IMR-90 (cell line): ENCODE measurements around the gene CHPF2. TPM values are rescaled to one million over a fixed set of nuclear protein-coding genes. Genes with fewer than 3 reads are reported as not detected.

Source experiments
- ATAC-seq: fragments of 200-7000 bp; cut with Tn5 transposase; 2 replicates; pipeline ENCODE4 v1.9.1; 2020; ENCODE audit warnings: low read depth, mild to moderate bottlenecking, moderate library complexity
- BruUV-seq: library from RNA; stranded (reverse); fragments of 400-500 nt; replicated peaks from 2 replicates; lab custom pipeline; 2021; lab: Mats Ljungman, UMichigan
- CTCF ChIA-PET: fragments of 300-600 bp; formaldehyde crosslinking; extraction: SDS; loops from one replicate; lab custom pipeline; 2021; ENCODE audit warnings: antibody characterized with exemption; lab: Yijun Ruan, JAX
- POLR2A ChIA-PET: fragments of 300-600 bp; sonication (Branson Sonifier 250); formaldehyde crosslinking; loops from one replicate; lab custom pipeline; 2022; ENCODE audit warnings: antibody characterized with exemption; ENCODE audit not compliant: unreplicated experiment; lab: Charles Lee
- DNase-seq: peaks from one replicate; pipeline ENCODE4 v3.0.0; 2013
- H2AFZ ChIP-seq: replicated peaks from 2 replicates; pipeline ENCODE3; 2013; ENCODE audit warnings: low read length, mild to moderate bottlenecking; ENCODE audit not compliant: poor library complexity
- H2AK5ac ChIP-seq: 2 replicates; pipeline ENCODE4 v1.6.1; 2013; ENCODE audit warnings: low read depth, low read length, inconsistent platforms
- H2AK9ac ChIP-seq: replicated peaks from 2 replicates; pipeline ENCODE3; 2013; ENCODE audit warnings: mild to moderate bottlenecking, low read depth, low read length, moderate library complexity; ENCODE audit not compliant: poor library complexity
- H2BK120ac ChIP-seq: 2 replicates; pipeline ENCODE4 v1.6.1; 2013; ENCODE audit warnings: low read depth, low read length, inconsistent platforms
- H2BK15ac ChIP-seq: 3 replicates; pipeline ENCODE4 v1.6.1; 2013; ENCODE audit warnings: low read depth, low read length, inconsistent platforms
- H2BK20ac ChIP-seq: 2 replicates; pipeline ENCODE4 v1.6.1; 2013; ENCODE audit warnings: low read depth, mild to moderate bottlenecking, inconsistent platforms, low read length, moderate library complexity
- H2BK5ac ChIP-seq: 2 replicates; pipeline ENCODE4 v1.6.1; 2013; ENCODE audit warnings: mild to moderate bottlenecking, low read depth, low read length, inconsistent platforms; ENCODE audit not compliant: poor library complexity, severe bottlenecking
- H3K14ac ChIP-seq: replicated peaks from 2 replicates; pipeline ENCODE4 v1.6.1; 2013; ENCODE audit warnings: low read depth, low read length, inconsistent platforms
- H3K18ac ChIP-seq: 2 replicates; pipeline ENCODE4 v1.6.1; 2013; ENCODE audit warnings: low read depth, low read length, control low read depth
- H3K23ac ChIP-seq: 2 replicates; pipeline ENCODE4 v1.6.1; 2013; ENCODE audit warnings: low read depth, low read length, inconsistent platforms
- H3K27ac ChIP-seq: 2 replicates; pipeline ENCODE4 v1.5.1; 2013; ENCODE audit warnings: mild to moderate bottlenecking, control low read depth, low read length; ENCODE audit not compliant: insufficient read depth
- H3K27me3 ChIP-seq: 2 replicates; pipeline ENCODE4 v1.6.1; 2013; ENCODE audit warnings: low read length; ENCODE audit not compliant: control insufficient read depth, insufficient read depth
- H3K36me3 ChIP-seq: 2 replicates; pipeline ENCODE4 v1.6.1; 2013; ENCODE audit warnings: low read length, mixed read lengths; ENCODE audit not compliant: control insufficient read depth, insufficient read depth
- H3K4ac ChIP-seq: 2 replicates; pipeline ENCODE4 v1.6.1; 2013; ENCODE audit warnings: low read depth, low read length, inconsistent platforms
- H3K4me1 ChIP-seq: 2 replicates; pipeline ENCODE4 v1.6.1; 2013; ENCODE audit warnings: low read length, mixed read lengths; ENCODE audit not compliant: control insufficient read depth, insufficient read depth
- H3K4me2 ChIP-seq: 2 replicates; pipeline ENCODE4 v1.6.1; 2013; ENCODE audit warnings: low read depth, mild to moderate bottlenecking, control low read depth, low read length, moderate library complexity
- H3K4me3 ChIP-seq: 2 replicates; pipeline ENCODE4 v1.5.1; 2013; ENCODE audit warnings: low read depth, mild to moderate bottlenecking, control low read depth, low read length, moderate library complexity; ENCODE audit not compliant: insufficient read depth
- H3K56ac ChIP-seq: 2 replicates; pipeline ENCODE4 v1.6.1; 2013; ENCODE audit warnings: low read length, inconsistent platforms; ENCODE audit not compliant: insufficient read depth; ENCODE audit errors: extremely low read depth
- H3K79me1 ChIP-seq, 2 experiments: 2 replicates each; pipeline ENCODE4 v1.6.1; 2013; ENCODE audit warnings: low read length in 2 of 2, inconsistent platforms in 1 of 2, low read depth in 1 of 2
- H3K9ac ChIP-seq: 2 replicates; pipeline ENCODE4 v1.6.1; 2013; ENCODE audit warnings: low read depth, low read length, control low read depth
- H3K9me1 ChIP-seq: 2 replicates; pipeline ENCODE4 v1.6.1; 2013; ENCODE audit warnings: low read length, inconsistent platforms; ENCODE audit not compliant: insufficient read depth
- H3K9me3 ChIP-seq: 2 replicates; pipeline ENCODE4 v1.6.1; 2013; ENCODE audit warnings: low read length; ENCODE audit not compliant: control insufficient read depth, insufficient read depth
- H4K20me1 ChIP-seq: 2 replicates; pipeline ENCODE4 v1.6.1; 2013; ENCODE audit warnings: low read length, inconsistent platforms; ENCODE audit not compliant: insufficient read depth
- H4K5ac ChIP-seq: 2 replicates; pipeline ENCODE4 v1.6.1; 2013; ENCODE audit warnings: mild to moderate bottlenecking, low read depth, low read length, control low read depth
- H4K8ac ChIP-seq, 2 experiments: 2 replicates each; pipeline ENCODE4 v1.6.1; 2013; ENCODE audit warnings: low read depth in 2 of 2, low read length in 2 of 2, control low read depth in 1 of 2, inconsistent platforms in 1 of 2
- H4K91ac ChIP-seq: 2 replicates; pipeline ENCODE4 v1.6.1; 2013; ENCODE audit warnings: low read depth, low read length, inconsistent platforms; ENCODE audit not compliant: insufficient read depth
- MAZ ChIP-seq: IDR thresholded peaks from 2 replicates; pipeline ENCODE4 v1.6.1; 2012; ENCODE audit warnings: low read depth, mild to moderate bottlenecking, low read length, improper control_type of control experiment, moderate library complexity, borderline replicate concordance
- NFE2L2 ChIP-seq: fragments of 150-350 bp; IDR thresholded peaks from 2 replicates; pipeline ENCODE4 v1.6.1; 2016; ENCODE audit warnings: low read depth, mild to moderate bottlenecking, low read length
- SMC3 ChIP-seq: fragments of 150-350 bp; IDR thresholded peaks from 2 replicates; pipeline ENCODE4 v1.6.1; 2016; ENCODE audit warnings: low read depth, mild to moderate bottlenecking, antibody characterized with exemption, low read length, moderate library complexity
- USF2 ChIP-seq: fragments of 150-350 bp; IDR thresholded peaks from 2 replicates; pipeline ENCODE4 v1.6.1; 2017; ENCODE audit warnings: mild to moderate bottlenecking, antibody characterized with exemption, low read length, low read depth
- WGBS, 2 experiments: methylation state at CpG; one replicate each; pipeline versions ENCODE4 v1.1.5 to v1.1.7; 2013; ENCODE audit warnings: missing lambda C conversion rate in 2 of 2; ENCODE audit not compliant: insufficient read length in 1 of 2; ENCODE audit errors: extremely low coverage in 2 of 2; 5-methylcytosine and 5-hydroxymethylcytosine counted together
- dilution Hi-C: fragments of 300-500 bp; cut with HindIII; formaldehyde crosslinking; loops from one replicate; pipeline ENCODE4 v1.14.3; 2018; ENCODE audit warnings: low sequenced_read_pairs; ENCODE audit not compliant: unreplicated experiment
- in situ Hi-C: fragments of 300-500 bp; cut with MboI; formaldehyde crosslinking; loops from 3 replicates; pipeline ENCODE4 v1.14.3; 2019; ENCODE audit warnings: low sequenced_read_pairs, inconsistent platforms, mixed read lengths
- intact Hi-C: fragments of 100-400 bp; cut with micrococcal nuclease; formaldehyde crosslinking; loops from 2 replicates; pipeline ENCODE4 v1.10.0; 2022
- polyA plus RNA-seq, 3 experiments: library from polyadenylated mRNA; depleted of rRNA; stranded (reverse); fragments of >200 nt; gene quantifications; 2 replicates each; pipeline ENCODE4 v1.2.3, GENCODE V29; 2012; ENCODE audit warnings: low replicate concordance in 1 of 3
- total RNA-seq: library from RNA; depleted of rRNA; stranded (reverse); fragments of >200 nt; gene quantifications from 2 replicates; pipeline ENCODE4 v1.2.3, GENCODE V29; 2012

The CHPF2 gene
- total and polyA plus RNA-seq, 2 of the 4 experiments (the other 2 are of a cell fraction): 26.2 to 77.0 TPM

DNA sequence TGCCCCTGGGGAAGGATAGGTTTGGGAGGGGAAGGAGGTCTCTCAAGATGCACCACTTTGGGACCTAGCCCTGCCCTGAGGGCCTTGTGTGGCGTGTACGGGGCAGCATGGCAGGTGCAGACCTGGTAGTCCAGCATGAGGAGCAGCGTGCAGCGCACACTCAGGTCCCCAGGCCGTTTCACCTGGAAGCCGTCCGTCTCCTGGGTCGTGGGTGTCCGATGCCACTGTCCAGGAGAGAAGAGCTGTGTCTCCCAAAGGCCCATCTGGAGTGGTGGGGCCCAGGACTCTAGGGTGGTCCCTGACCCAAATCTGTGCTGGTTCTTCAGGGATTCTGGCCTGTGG lies 9.4 kb downstream of the CHPF2 start:
- Histone ChIP-seq H3K79me1 (peaks cover 8 to 86% of the 10 kb centered on the region in 2 experiments), H3K18ac (no peak overlapping the region), H3K14ac (no peak overlapping the region), H3K56ac (no peak overlapping the region), H4K20me1 (peaks cover 58% of the 10 kb centered on the region), H3K9me3 (no peaks in the 10 kb centered on the region), H4K5ac (no peak overlapping the region), H2AFZ (no peak overlapping the region), H3K4me2 (no peak overlapping the region), H2AK9ac (no peak overlapping the region), H3K4me3 (no peak overlapping the region), H4K8ac (no peak overlapping the region), H3K9ac (no peak overlapping the region), H3K27me3 (no peaks in the 10 kb centered on the region), H4K91ac (no peak overlapping the region), H3K27ac (no peak overlapping the region), H3K23ac (no peak overlapping the region), H3K36me3 (peaks cover 60% of the 10 kb centered on the region), H2AK5ac (no peak overlapping the region), H2BK120ac (no peak overlapping the region), H2BK5ac (no peak overlapping the region), H2BK20ac (no peak overlapping the region), H2BK15ac (no peak overlapping the region), H3K4ac (no peak overlapping the region), H3K9me1 (no peaks in the 10 kb centered on the region), H3K4me1 (peaks cover 15% of the 10 kb centered on the region; the same call in 1 of the 2 replicates)
- intact Hi-C loops (no loop called here), in situ Hi-C loops (no loop called here), dilution Hi-C loops (no loop called here)
- ChIA-PET POLR2A (no interaction called here), CTCF (no interaction called here)
- WGBS, 2 experiments: 95% methylated on average over 7 of the region's 9 CpGs; no CpG with 5 or more reads in 1 of the 2 experiments
- TF ChIP-seq NFE2L2 (no peak), MAZ (no peak), USF2 (no peak), SMC3 (no peak)
- ATAC-seq (no peak), DNase-seq (no peak)
- BruUV-seq: no TSS peak
